Peyer's patch (tissue), 4 donors: Measurements from ENCODE around the gene SLC25A34.

Source experiments
- CTCF ChIP-seq, 6 experiments: fragments of 450-650 bp in 4 of 6; fragments of 200-600 bp in 2 of 6; sonication (generic) in 1 of 6; IDR thresholded peaks; one replicate each; pipeline ENCODE4 v1.5.1; 2017 to 2019; ENCODE audit warnings: antibody characterized with exemption in 6 of 6, mild to moderate bottlenecking in 3 of 6, moderate library complexity in 1 of 6
- POLR2A ChIP-seq, 2 donors: fragments of 450-650 bp; IDR thresholded peaks; one replicate each; pipeline ENCODE4 v1.5.1; 2017; ENCODE audit warnings: antibody characterized with exemption in 2 of 2, mild to moderate bottlenecking in 2 of 2, moderate library complexity in 2 of 2

GRCh38 chr1:15727424-15727823 is 8.6 kb upstream of the SLC25A34 start:
- no peak for TF ChIP-seq CTCF (IDR thresholded peaks at IDR 0.05)
- TF ChIP-seq POLR2A (IDR thresholded peaks at IDR 0.05) = no peak
